GM18508 (cell line): Measurements from ENCODE around the gene SH2B3.
"Not testable (repeated sequence)": the region's sequence is repeated elsewhere in the genome, so short reads cannot be mapped to it uniquely, and the experiment has no call there.

Source experiments
- ATAC-seq: cut with Tn5 transposase; IDR thresholded peaks from one replicate; pipeline ENCODE4 v1.9.1; 2021; ENCODE audit warnings: moderate number of reproducible peaks; ENCODE audit not compliant: insufficient read depth, unreplicated experiment

Gene SH2B3

DNA sequence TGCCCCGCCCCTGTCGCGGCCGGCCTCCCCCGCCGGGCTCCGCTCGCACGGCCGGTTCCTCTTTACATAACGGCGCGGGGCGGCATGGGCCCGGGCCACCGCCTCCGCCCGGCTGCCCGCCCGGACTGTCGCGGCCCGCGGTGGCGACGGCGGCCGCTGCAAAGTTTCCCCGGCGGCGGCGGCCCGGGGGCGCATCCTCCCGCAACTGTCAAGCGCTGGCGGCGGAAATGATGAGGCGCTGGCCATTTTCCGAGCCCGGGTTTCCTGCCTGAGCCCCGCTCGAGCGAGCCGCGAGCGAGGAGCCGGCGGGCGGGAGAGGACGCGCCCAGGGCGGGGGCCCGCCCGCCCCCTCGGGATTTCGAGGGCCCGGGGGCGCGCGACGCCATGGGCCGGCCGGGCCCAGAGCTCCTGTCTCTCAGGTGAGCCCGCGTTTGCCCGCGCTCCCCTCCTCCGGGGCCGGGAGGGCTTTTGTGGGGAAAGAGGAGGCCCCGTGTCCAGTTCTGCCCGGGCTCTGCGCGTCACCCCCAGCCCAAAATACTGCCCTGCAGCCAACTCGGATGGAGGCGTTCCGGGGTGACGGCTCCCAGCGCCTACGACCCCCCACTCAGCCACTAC is at the start of gene SH2B3:
Gene SH2B3 (plus strand): TSS at position 65 of the 615 bp plus-strand sequence. CDS start 12,223 bp downstream, outside the sequence.
- no peak for ATAC-seq

DNA sequence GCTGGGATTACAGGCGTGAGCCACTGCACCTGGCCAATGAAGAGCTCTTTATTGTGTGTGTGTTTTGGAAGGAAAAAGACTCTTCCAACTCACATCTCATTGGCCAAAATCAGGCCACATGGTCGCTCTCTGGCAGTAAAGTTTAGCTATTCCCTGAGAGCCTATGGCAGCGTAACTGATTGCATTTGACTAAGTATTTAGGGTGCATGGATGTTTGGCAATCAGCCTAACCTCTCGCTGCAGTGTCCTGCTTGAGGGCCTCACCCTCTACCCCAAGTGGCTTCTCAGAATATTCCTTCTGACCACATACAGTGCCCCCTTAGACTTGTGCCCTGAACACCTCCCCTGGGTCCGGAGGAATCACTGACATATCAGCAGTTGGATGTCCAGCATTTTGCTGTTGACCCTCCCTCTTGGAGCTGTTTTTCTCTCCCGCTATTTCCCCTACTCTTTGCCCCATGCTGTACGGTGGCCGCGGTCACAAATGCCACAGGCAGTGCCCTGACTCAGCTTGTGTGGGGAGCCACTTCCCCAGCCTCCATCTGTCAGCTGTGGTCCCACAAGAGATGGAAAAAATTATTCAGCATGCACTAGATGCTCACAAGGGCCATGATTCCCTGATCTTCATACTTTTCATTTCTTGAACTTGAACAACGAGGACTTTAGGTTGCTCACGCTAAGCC is 46.4 kb upstream of the SH2B3 start:
- ATAC-seq = no peak

- no peak for ATAC-seq
Observed at GRCh38 chr12:111359914-111360276, 45.8 kb upstream of the SH2B3 start.

GRCh38 chr12:111360325-111360930 is 45.3 kb upstream of the SH2B3 start:
- ATAC-seq = no peak

- ATAC-seq = no peak
Observed at GRCh38 chr12:111361073-111361716, 44.5 kb upstream of the SH2B3 start.

DNA sequence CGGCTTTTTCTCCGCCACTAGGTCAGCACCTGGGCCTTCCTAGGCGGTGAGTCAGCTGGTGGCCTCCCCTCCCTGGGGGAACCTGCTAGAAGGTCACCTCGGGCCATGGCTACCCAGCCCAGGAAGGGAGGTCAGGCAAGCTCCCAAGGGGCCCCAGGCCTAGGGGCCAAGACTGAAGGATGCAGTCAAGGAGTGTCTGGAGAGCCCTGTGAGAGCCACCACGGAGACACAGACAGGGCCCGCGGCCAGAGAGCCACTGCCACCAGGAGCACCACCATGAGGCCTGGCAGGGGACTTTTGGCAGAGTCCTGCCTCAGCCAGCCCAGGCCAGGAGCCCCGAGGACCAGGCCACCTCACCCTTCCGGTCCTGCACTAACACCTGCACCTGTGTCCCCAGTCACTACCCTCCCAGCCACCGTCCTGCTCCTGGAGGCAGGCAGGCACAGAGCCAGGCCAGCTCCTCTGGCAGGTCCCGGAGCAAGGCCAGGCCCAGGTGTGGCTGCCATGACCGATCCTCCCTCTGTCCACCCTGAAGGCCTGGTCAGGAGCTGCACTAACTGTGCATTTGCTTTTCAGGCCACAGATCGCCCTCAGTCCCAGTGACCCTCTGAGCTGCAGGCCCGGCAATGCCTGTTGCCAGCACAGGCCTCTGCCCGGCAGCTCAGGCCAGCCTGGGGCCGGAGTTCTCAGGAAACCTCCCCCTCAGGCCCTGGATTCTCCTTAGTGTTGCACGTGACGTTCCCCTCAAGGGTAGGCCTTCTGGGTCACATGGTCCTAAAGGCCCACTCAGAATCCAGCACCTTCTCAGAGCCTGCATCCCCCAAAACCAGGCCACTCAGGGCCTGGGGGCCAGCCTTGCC is 43.8 kb upstream of the SH2B3 start:
- no peak for ATAC-seq

DNA sequence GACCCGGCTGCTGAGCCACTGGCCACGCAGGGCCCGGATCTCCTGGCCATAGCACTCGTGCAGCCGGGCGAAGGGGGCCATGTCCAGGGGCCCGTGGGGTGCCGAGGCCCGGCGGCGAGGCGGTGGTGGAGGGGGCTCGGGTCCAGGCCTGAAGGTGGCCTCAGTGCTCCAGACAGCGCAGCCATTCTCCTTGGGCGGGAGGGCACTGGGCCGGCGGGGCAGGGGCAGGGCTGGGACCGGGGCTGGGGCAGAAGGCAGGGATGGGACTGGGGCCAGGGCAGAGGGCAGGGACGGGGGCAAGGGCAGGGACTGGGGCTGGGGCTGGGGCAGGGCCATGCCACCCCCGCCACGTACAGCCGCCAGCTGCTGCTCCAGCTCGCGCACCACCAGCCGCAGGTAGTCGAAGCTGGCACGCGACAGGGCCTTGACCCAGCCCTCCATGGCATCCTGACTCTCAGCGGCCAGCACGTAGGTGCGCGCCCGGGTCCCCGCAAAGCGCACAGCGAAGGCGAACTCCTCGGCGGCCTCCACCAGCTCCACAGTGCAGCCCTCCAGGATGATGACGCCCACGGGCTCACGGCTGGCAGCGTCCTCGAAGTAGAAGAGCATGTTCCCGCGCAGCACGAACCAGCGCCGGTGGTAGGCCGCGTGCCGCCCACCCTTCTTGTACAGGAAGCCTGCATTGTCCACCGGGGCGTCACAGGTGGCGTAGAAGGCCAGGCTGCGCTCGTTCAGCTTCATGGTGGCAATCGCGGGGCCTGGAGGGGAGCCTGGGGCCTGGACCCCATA is 42.8 kb upstream of the SH2B3 start:
- no peak for ATAC-seq

- ATAC-seq = no peak
Observed at GRCh38 chr12:111363578-111363977, 42.1 kb upstream of the SH2B3 start.

- ATAC-seq = no peak
Observed at GRCh38 chr12:111366075-111366474, 39.6 kb upstream of the SH2B3 start.

DNA sequence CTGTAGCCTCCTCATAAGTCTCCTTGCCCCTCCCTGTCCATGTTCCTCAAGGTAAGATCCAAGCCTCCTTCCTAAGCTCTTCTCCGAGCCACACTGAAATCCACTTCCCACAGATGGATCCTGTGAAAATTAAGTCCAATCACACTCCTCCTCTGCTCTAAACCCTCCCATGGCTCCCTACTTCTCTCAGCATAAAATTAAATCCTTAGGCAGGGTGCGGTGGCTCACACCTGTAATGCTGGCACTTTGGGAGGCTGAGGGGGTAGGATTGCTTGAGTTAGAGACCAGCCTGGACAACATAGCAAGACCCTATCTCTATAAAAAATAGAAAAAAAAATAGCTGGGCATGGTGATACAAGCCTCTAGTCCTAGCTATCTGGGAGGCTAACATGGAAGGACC is 39.1 kb upstream of the SH2B3 start:
- ATAC-seq = no peak

DNA sequence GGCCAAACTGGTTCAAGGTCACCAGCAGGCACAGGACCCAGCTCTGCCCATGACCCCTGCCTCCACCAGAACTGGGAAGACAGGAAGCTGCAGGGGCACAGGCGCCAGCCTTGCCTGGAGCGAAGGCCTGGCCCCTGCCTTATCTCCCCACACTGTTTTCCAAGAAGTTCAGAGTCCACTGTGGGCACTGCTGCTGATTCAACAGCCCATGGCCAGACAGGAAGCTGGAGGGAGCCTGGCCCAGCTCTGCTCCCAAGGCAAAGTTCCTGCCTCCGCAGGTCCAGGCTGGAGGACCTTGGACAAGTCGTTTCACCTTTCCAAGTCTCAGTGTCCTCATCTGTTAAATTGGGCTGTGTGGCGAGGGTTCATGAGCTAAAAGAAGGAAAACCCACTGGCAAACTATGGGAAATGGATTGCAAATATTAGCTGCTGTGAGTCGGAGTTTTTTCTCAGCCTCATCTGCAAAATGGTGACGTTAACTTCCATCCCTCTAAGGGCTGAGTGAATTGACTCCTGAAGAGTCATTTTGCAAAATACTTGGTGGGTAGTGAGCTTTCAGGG is 38.0 kb upstream of the SH2B3 start:
- ATAC-seq = no peak

- no peak for ATAC-seq
Observed at GRCh38 chr12:111368291-111368787, 37.4 kb upstream of the SH2B3 start.

GRCh38 chr12:111368788-111369495 is 36.8 kb upstream of the SH2B3 start, which contains the start of gene PHETA1:
Gene PHETA1, minus strand, starts transcription at chr12:111369095. Its CDS starts 5,668 bp downstream, at chr12:111363427.
- no peak for ATAC-seq

DNA sequence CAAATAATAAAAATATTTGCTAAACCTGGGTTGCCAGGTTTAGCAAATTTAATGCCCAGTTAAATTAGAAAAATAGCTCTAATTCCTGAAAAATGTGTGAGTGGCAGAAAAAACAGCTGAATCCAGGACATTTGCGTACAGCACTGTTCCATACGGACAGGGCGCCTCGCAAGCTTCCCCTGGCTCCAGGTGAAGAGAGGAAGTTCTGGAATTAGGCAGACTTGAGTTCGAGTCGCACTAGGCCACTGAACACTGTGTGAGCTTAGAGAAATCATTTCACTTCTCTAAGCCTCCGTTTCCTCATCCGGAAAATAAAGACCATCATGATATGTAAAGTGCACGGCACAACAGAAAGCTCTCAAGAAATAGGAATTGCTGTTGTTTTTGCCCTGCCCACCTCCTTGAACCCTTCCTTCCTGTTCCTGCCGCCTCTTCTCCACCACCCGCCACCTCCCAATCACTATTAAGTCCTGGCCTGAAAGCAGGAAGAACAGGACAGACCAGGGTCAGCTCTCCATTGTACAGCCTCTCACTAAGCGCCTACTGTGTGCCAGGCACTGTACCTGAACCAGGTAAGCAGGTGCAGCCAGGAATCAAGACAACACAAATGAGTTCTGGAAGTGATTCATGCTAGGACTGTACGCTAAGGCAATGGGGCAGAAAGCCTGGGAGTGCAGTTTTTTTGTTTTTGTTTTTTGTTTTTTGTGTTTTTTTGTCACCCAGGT is 36.1 kb upstream of the SH2B3 start:
- no peak for ATAC-seq

- ATAC-seq = not testable (repeated sequence)
Observed at GRCh38 chr12:111373231-111373630, 32.5 kb upstream of the SH2B3 start.

DNA sequence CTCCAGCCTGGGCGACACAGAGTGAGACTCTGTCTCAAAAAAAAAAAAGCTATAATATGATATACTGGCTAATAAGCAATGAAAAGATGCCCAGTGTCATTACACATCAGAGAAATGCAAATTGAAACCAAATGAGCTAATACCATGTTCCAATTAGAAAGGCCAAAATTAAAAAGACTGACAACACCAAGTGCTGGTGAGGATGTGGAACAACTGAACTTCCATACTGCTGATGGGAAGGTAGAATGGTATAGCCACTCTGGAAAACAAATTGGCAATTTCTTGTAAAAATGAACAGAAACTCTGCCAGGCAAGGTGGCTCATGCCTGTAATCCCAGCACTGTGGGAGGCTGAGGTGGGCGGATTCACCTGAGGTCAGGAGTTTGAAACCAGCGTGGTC is 28.3 kb upstream of the SH2B3 start:
- no peak for ATAC-seq

DNA sequence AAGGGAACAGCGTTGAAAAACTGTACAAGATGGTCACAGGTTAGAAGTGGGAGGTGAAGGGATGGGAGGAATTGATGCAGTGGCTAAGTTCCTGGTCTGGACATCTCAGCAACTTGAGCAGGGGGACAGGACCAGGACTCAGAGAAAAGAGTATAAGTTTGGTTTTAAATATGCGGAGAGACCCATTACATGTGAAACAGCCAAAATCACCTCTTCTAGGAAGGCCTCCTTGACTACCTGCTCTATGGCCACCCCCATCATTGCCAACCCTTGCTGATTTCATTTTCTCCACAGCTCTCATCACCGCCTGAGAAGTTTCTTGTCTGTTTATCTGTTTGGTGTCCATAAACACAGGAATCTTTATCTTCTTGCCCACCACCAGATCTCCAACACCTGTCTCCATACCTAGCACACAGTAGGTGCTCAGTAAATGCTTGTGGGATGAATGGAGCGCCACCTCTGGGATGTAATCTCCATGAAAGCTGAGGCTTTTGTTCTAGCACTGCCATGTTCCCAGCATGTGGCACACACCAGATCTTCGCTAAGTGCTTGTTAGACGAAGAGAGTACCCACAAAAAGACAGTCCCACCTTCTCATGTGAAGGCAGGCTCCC is 25.7 kb upstream of the SH2B3 start:
- ATAC-seq = no peak
